ENCODE results near the gene TRAPPC2.
"Not testable (repeated sequence)": the region's sequence is repeated elsewhere in the genome, so short reads cannot be mapped to it uniquely, and the experiment has no call there.

The TRAPPC2 gene

DNA sequence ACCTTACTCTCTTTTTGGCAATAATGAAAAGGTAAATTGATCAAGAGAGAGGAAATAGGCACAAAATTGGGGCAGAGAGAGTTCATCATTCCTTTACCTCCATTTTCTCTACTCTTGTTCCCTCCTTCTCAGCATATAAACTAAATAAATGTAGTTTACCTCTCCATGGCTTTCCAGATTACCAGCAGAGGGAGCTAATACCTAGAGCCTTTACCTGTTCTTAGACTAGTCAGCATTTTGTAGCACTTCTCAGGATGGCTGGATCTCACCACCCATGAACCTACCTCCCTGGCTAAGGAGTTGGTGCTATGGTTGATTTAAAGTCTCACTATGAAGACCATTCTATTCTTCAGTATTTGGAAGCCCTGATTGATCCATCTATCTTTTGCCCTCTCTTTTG is 15.8 kb upstream of the TRAPPC2 start:
- Histone ChIP-seq H3K9me3 (ENCODE audit: control insufficient read depth, low read length) (no peaks in the 10 kb centered on the region), H3K4me1 (ENCODE audit: control insufficient read depth, insufficient read depth, low read length) (no peaks in the 10 kb centered on the region), H3K4me3 (ENCODE audit: insufficient read depth, low read depth, low read length) (no peak overlapping the region), H3K27ac (ENCODE audit: insufficient read depth, low read depth, low read length, poor library complexity, severe bottlenecking) (no peak overlapping the region), H3K36me3 (ENCODE audit: control insufficient read depth, insufficient read depth, low read length) (no peaks in the 10 kb centered on the region), H3K27me3 (ENCODE audit: control insufficient read depth, insufficient read depth, low read length, poor library complexity, severe bottlenecking) (no peaks in the 10 kb centered on the region)

- Histone ChIP-seq H3K27me3 (ENCODE audit: control insufficient read depth, insufficient read depth, low read length, poor library complexity, severe bottlenecking) (no peaks in the 10 kb centered on the region), H3K4me3 (ENCODE audit: insufficient read depth, low read depth, low read length) (no peak overlapping the region), H3K9me3 (ENCODE audit: control insufficient read depth, low read length) (no peaks in the 10 kb centered on the region), H3K36me3 (ENCODE audit: control insufficient read depth, insufficient read depth, low read length) (no peaks in the 10 kb centered on the region), H3K27ac (ENCODE audit: insufficient read depth, low read depth, low read length, poor library complexity, severe bottlenecking) (no peak overlapping the region), H3K4me1 (ENCODE audit: control insufficient read depth, insufficient read depth, low read length) (no peaks in the 10 kb centered on the region)
- 90 to 100% methylated on average over 3 of the region's 3 CpGs for WGBS, 2 experiments
Measured at GRCh38 chrX:13748486-13748885, 14.1 kb upstream of the TRAPPC2 start.

DNA sequence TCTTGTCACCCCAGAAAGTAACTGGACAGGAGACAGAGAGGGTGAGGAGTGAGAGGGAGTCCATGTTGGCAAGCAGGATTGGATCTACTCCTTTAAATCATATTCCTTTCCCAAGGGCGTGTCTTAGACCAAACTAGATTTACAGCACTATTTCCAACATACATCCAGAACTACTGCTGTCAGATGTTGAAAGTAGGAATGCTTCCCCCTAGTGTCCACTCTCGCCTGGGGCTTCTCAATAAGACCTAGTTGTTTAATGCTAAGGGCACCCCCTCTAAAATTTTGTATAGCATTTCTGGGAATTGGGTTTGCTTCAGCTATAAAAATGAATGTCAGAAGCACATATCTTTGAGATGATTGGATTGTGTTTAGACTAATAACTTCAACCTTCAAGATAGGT is 13.4 kb upstream of the TRAPPC2 start:
- Histone ChIP-seq H3K27ac (ENCODE audit: insufficient read depth, low read depth, low read length, poor library complexity, severe bottlenecking) (no peak overlapping the region), H3K36me3 (ENCODE audit: control insufficient read depth, insufficient read depth, low read length) (no peaks in the 10 kb centered on the region), H3K4me1 (ENCODE audit: control insufficient read depth, insufficient read depth, low read length) (no peaks in the 10 kb centered on the region), H3K27me3 (ENCODE audit: control insufficient read depth, insufficient read depth, low read length, poor library complexity, severe bottlenecking) (no peaks in the 10 kb centered on the region), H3K4me3 (ENCODE audit: insufficient read depth, low read depth, low read length) (no peak overlapping the region), H3K9me3 (ENCODE audit: control insufficient read depth, low read length) (no peaks in the 10 kb centered on the region)
- WGBS, 2 experiments, result 71% methylated on average over 2 of the region's 2 CpGs; no CpG with 5 or more reads in 1 of the 2 experiments

- H3K9me3 ChIP-seq (ENCODE audit: control insufficient read depth, low read length), result no peaks in the 10 kb centered on the region
- no peak overlapping the region for H3K27ac ChIP-seq (ENCODE audit: insufficient read depth, low read depth, low read length, poor library complexity, severe bottlenecking)
- H3K4me3 ChIP-seq (ENCODE audit: insufficient read depth, low read depth, low read length), result no peak overlapping the region
- H3K4me1 ChIP-seq (ENCODE audit: control insufficient read depth, insufficient read depth, low read length), result no peaks in the 10 kb centered on the region
- no peaks in the 10 kb centered on the region for H3K36me3 ChIP-seq (ENCODE audit: control insufficient read depth, insufficient read depth, low read length)
- 87 to 94% methylated on average over 11 to 13 of the region's 13 CpGs for WGBS, 2 experiments
- no peaks in the 10 kb centered on the region for H3K27me3 ChIP-seq (ENCODE audit: control insufficient read depth, insufficient read depth, low read length, poor library complexity, severe bottlenecking)
Measured at GRCh38 chrX:13742397-13743176, 8.2 kb upstream of the TRAPPC2 start.

GRCh38 chrX:13741695-13742094 is 7.3 kb upstream of the TRAPPC2 start:
- Histone ChIP-seq H3K27me3 (ENCODE audit: control insufficient read depth, insufficient read depth, low read length, poor library complexity, severe bottlenecking) (no peaks in the 10 kb centered on the region), H3K4me1 (ENCODE audit: control insufficient read depth, insufficient read depth, low read length) (no peaks in the 10 kb centered on the region), H3K27ac (ENCODE audit: insufficient read depth, low read depth, low read length, poor library complexity, severe bottlenecking) (no peak overlapping the region), H3K36me3 (ENCODE audit: control insufficient read depth, insufficient read depth, low read length) (no peaks in the 10 kb centered on the region), H3K9me3 (ENCODE audit: control insufficient read depth, low read length) (no peaks in the 10 kb centered on the region), H3K4me3 (ENCODE audit: insufficient read depth, low read depth, low read length) (no peak overlapping the region)
- 92 to 96% methylated on average over 5 to 6 of the region's 6 CpGs for WGBS, 2 experiments

DNA sequence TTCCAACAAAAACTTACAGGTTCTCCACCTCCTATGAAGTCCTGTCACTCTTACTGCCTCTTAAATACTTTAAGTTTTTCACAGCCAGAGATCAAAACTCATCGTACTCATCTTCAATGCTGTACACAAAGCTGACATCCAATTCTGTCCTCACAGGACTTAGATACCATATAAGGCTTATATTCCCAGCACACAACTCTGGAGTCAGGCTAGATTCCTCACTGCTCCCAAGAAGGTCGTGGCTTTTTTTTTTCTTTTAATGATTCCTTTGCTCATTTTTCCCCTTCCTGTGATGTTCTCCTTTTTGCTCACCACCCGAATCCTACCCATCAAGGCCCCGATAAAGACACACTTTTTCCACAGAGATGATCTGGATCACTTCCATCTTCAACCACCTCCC is 914 bp downstream of the TRAPPC2 start:
- peak overlapping the region; percentile 62 for H3K4me3 ChIP-seq (ENCODE audit: insufficient read depth, low read depth, low read length)
- no peak overlapping the region for H3K27ac ChIP-seq (ENCODE audit: insufficient read depth, low read depth, low read length, poor library complexity, severe bottlenecking)
- H3K27me3 ChIP-seq (ENCODE audit: control insufficient read depth, insufficient read depth, low read length, poor library complexity, severe bottlenecking), result no peaks in the 10 kb centered on the region
- H3K9me3 ChIP-seq (ENCODE audit: control insufficient read depth, low read length), result no peaks in the 10 kb centered on the region
- no peaks in the 10 kb centered on the region for H3K36me3 ChIP-seq (ENCODE audit: control insufficient read depth, insufficient read depth, low read length)
- H3K4me1 ChIP-seq (ENCODE audit: control insufficient read depth, insufficient read depth, low read length), result no peaks in the 10 kb centered on the region
- 62 to 68% methylated on average over 4 of the region's 4 CpGs for WGBS, 2 experiments

- WGBS, 2 experiments, result 92 to 96% methylated on average over 7 of the region's 7 CpGs
Measured at GRCh38 chrX:13732246-13733067, 2.0 kb downstream of the TRAPPC2 start.

DNA sequence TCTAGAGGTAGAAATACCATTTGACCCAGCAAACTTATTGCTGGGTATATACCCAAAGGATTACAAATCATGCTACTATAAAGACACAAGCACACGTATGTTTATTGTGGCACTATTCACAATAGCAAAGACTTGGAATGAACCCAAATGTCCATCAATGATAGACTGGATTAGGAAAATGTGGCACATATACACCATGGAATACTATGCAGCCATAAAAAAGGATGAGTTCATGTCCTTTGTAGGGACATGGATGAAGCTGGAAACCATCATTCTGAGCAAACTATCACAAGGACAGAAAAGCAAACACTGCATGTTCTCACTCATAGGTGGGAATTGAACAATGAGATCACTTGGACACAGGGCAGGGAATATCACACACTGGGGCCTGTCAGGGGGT is 3.9 kb downstream of the TRAPPC2 start:
- not testable (repeated sequence) for H3K27ac ChIP-seq (ENCODE audit: insufficient read depth, low read depth, low read length, poor library complexity, severe bottlenecking); H3K4me3 ChIP-seq (ENCODE audit: insufficient read depth, low read depth, low read length); H3K4me1 ChIP-seq (ENCODE audit: control insufficient read depth, insufficient read depth, low read length); H3K9me3 ChIP-seq (ENCODE audit: control insufficient read depth, low read length); H3K36me3 ChIP-seq (ENCODE audit: control insufficient read depth, insufficient read depth, low read length); H3K27me3 ChIP-seq (ENCODE audit: control insufficient read depth, insufficient read depth, low read length, poor library complexity, severe bottlenecking)
- WGBS, 2 experiments, result 88 to 100% methylated on average over 1 of the region's 1 CpG

More at GRCh38 chrX:13732246-13733067, 2.0 kb downstream of the TRAPPC2 start:
- no peak overlapping the region for H3K4me3 ChIP-seq (ENCODE audit: insufficient read depth, low read depth, low read length)
- H3K9me3 ChIP-seq (ENCODE audit: control insufficient read depth, low read length), result no peaks in the 10 kb centered on the region
- no peak overlapping the region for H3K27ac ChIP-seq (ENCODE audit: insufficient read depth, low read depth, low read length, poor library complexity, severe bottlenecking)
- no peaks in the 10 kb centered on the region for H3K27me3 ChIP-seq (ENCODE audit: control insufficient read depth, insufficient read depth, low read length, poor library complexity, severe bottlenecking)
- H3K36me3 ChIP-seq (ENCODE audit: control insufficient read depth, insufficient read depth, low read length), result no peaks in the 10 kb centered on the region
- no peaks in the 10 kb centered on the region for H3K4me1 ChIP-seq (ENCODE audit: control insufficient read depth, insufficient read depth, low read length)

- not testable (repeated sequence) for H3K9me3 ChIP-seq (ENCODE audit: control insufficient read depth, low read length); H3K27ac ChIP-seq (ENCODE audit: insufficient read depth, low read depth, low read length, poor library complexity, severe bottlenecking); H3K4me3 ChIP-seq (ENCODE audit: insufficient read depth, low read depth, low read length); H3K36me3 ChIP-seq (ENCODE audit: control insufficient read depth, insufficient read depth, low read length); H3K4me1 ChIP-seq (ENCODE audit: control insufficient read depth, insufficient read depth, low read length); H3K27me3 ChIP-seq (ENCODE audit: control insufficient read depth, insufficient read depth, low read length, poor library complexity, severe bottlenecking)
- 71 to 78% methylated on average over 1 to 2 of the region's 2 CpGs for WGBS, 2 experiments
Measured at GRCh38 chrX:13726583-13726982, 7.8 kb downstream of the TRAPPC2 start.

DNA sequence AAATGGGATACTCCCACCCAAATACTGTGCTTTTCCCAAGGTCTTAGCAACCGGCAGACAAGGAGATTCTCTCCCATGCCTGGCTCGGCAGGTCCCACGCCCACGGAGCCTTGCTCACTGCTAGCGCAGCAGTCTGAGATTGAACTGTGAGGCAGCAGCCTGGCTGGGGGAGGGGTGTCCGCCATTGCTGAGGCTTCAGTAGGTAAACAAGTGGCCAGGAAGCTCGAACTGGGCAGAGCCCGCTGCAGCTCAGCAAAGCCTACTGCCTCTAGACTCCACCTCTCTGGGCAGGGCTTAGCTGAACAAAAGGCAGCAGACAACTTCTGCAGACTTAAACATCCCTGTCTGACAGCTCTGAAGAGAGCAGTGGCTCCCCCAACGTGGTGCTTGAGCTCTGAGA is 9.5 kb downstream of the TRAPPC2 start:
- H3K36me3 ChIP-seq (ENCODE audit: control insufficient read depth, insufficient read depth, low read length); H3K4me1 ChIP-seq (ENCODE audit: control insufficient read depth, insufficient read depth, low read length); H3K9me3 ChIP-seq (ENCODE audit: control insufficient read depth, low read length); H3K4me3 ChIP-seq (ENCODE audit: insufficient read depth, low read depth, low read length); H3K27me3 ChIP-seq (ENCODE audit: control insufficient read depth, insufficient read depth, low read length, poor library complexity, severe bottlenecking); H3K27ac ChIP-seq (ENCODE audit: insufficient read depth, low read depth, low read length, poor library complexity, severe bottlenecking): not testable (repeated sequence)
- WGBS, 2 experiments, result 71 to 81% methylated on average over 9 of the region's 9 CpGs

All from ectodermal cell (in vitro differentiated cells).